SK-N-SH (cell line): Measurements from ENCODE around the gene COL8A2. TPM values are rescaled to one million over a fixed set of nuclear protein-coding genes. Genes with fewer than 3 reads are reported as not detected.
A peak's percentile ranks its signal among the peaks of the same experiment; 100 is the strongest.

Source experiments
- CTCF ChIA-PET: fragments of 300-600, 350-600 bp; formaldehyde crosslinking; extraction: SDS; loops from one replicate; lab custom pipeline; 2021; lab: Yijun Ruan, JAX
- POLR2A ChIA-PET: fragments of 350-600 bp; sonication (Branson Sonifier 250); formaldehyde crosslinking; extraction: SDS; loops from one replicate; lab custom pipeline; 2020; ENCODE audit warnings: antibody characterized with exemption, inconsistent platforms; lab: Yijun Ruan, JAX
- DNase-seq: peaks from one replicate; pipeline ENCODE4 v3.0.0; 2012
- H2AFZ ChIP-seq: fragments of 200-600 bp; sonication (generic); 2 replicates; pipeline ENCODE4 v1.8.1; 2016; ENCODE audit warnings: antibody characterized with exemption, mild to moderate bottlenecking, low read depth
- H3F3A ChIP-seq: fragments of 200-600 bp; sonication (generic); replicated peaks from 2 replicates; pipeline ENCODE3; 2016; ENCODE audit warnings: antibody characterized with exemption, mild to moderate bottlenecking; ENCODE audit not compliant: insufficient read depth
- H3K27ac ChIP-seq, 2 experiments: fragments of 200-500 bp in 1 of 2; fragments of 200-600 bp in 1 of 2; sonication (Bioruptor generic) in 1 of 2; sonication (generic), shearing (Covaris generic) in 1 of 2; 2 replicates each; pipeline versions ENCODE4 v1.5.1 to v1.6.1; 2014 to 2016; ENCODE audit warnings: low read depth in 2 of 2, inconsistent platforms in 1 of 2, low read length in 1 of 2, mild to moderate bottlenecking in 1 of 2, mixed read lengths in 1 of 2
- H3K27me3 ChIP-seq: fragments of 200-600 bp; sonication (generic), shearing (Covaris generic); 2 replicates; pipeline ENCODE4 v1.6.1; 2016; ENCODE audit warnings: mixed run types; ENCODE audit not compliant: insufficient read depth
- H3K36me3 ChIP-seq, 2 experiments: fragments of 200-500 bp in 1 of 2; fragments of 200-600 bp in 1 of 2; sonication (Bioruptor generic) in 1 of 2; sonication (generic) in 1 of 2; replicated peaks in 1 of 2; 2 replicates each; pipeline versions ENCODE3 to v1.5.1; 2014 to 2016; ENCODE audit warnings: low read length in 1 of 2, mild to moderate bottlenecking in 1 of 2; ENCODE audit not compliant: insufficient read depth in 2 of 2, control insufficient read depth in 1 of 2
- H3K4me1 ChIP-seq, 2 experiments: fragments of 200-500 bp in 1 of 2; fragments of 200-600 bp in 1 of 2; sonication (Bioruptor generic) in 1 of 2; sonication (generic), shearing (Covaris generic) in 1 of 2; 2 replicates each; pipeline versions ENCODE4 v1.5.1 to v1.6.1; 2014 to 2016; ENCODE audit warnings: low read depth in 1 of 2, low read length in 1 of 2, mixed run types in 1 of 2; ENCODE audit not compliant: insufficient read depth in 2 of 2, control insufficient read depth in 1 of 2
- H3K4me2 ChIP-seq: fragments of 200-600 bp; sonication (generic), shearing (Covaris generic); 2 replicates; pipeline ENCODE4 v1.6.1; 2017; ENCODE audit warnings: mixed run types
- H3K4me3 ChIP-seq, 2 experiments: fragments of 200-500 bp in 1 of 2; fragments of 200-600 bp in 1 of 2; sonication (Bioruptor generic) in 1 of 2; sonication (generic), shearing (Covaris generic) in 1 of 2; 2 replicates each; pipeline versions ENCODE4 v1.5.1 to v1.8.1; 2014 to 2016; ENCODE audit warnings: low read depth in 2 of 2, inconsistent platforms in 1 of 2, low read length in 1 of 2, mild to moderate bottlenecking in 1 of 2, mixed read lengths in 1 of 2, moderate library complexity in 1 of 2
- H3K79me2 ChIP-seq: fragments of 200-600 bp; sonication (generic); 2 replicates; pipeline ENCODE4 v1.8.1; 2017; ENCODE audit warnings: mild to moderate bottlenecking; ENCODE audit not compliant: insufficient read depth
- H3K9ac ChIP-seq: fragments of 200-600 bp; sonication (generic); 2 replicates; pipeline ENCODE4 v1.6.1; 2017; ENCODE audit warnings: mixed run types
- H3K9me2 ChIP-seq: fragments of 200-600 bp; sonication (generic); 2 replicates; pipeline ENCODE4 v1.6.1; 2017; ENCODE audit warnings: mixed run types
- H3K9me3 ChIP-seq: fragments of 200-600 bp; sonication (generic); 2 replicates; pipeline ENCODE4 v1.6.1; 2017; ENCODE audit warnings: mixed run types, mild to moderate bottlenecking, moderate library complexity
- H4K20me1 ChIP-seq: fragments of 200-600 bp; sonication (generic); 2 replicates; pipeline ENCODE4 v1.6.1; 2017; ENCODE audit warnings: mild to moderate bottlenecking, mixed run types; ENCODE audit not compliant: insufficient read depth
- FOXJ3 ChIP-seq: sonication (generic); formaldehyde crosslinking; IDR thresholded peaks from 2 replicates; pipeline ENCODE4 v1.5.1; 2020; ENCODE audit warnings: mild to moderate bottlenecking, missing genetic modification reagents
- FOXM1 ChIP-seq: IDR thresholded peaks from 2 replicates; pipeline ENCODE4 v1.4.0; 2012; ENCODE audit warnings: low read depth, mild to moderate bottlenecking
- MXI1 ChIP-seq: IDR thresholded peaks from 2 replicates; pipeline ENCODE4 v1.6.1; 2012; ENCODE audit warnings: mild to moderate bottlenecking, low read depth, low read length, improper control_type of control experiment
- NFIC ChIP-seq: IDR thresholded peaks from 2 replicates; pipeline ENCODE4 v1.4.0; 2012; ENCODE audit warnings: borderline replicate concordance
- POLR2AphosphoS5 ChIP-seq: IDR thresholded peaks from 2 replicates; pipeline ENCODE4 v1.6.1; 2012; ENCODE audit warnings: low read depth, low read length
- RAD21 ChIP-seq: IDR thresholded peaks from 2 replicates; pipeline ENCODE4 v1.6.1; 2012; ENCODE audit warnings: mild to moderate bottlenecking, low read length
- RXRA ChIP-seq: IDR thresholded peaks from 2 replicates; pipeline ENCODE4 v1.4.0; 2012; ENCODE audit warnings: low read depth, mild to moderate bottlenecking, borderline replicate concordance
- TCF12 ChIP-seq: IDR thresholded peaks from 2 replicates; pipeline ENCODE4 v1.4.0; 2012
- WGBS: methylation state at CpG from one replicate; pipeline ENCODE4 v1.1.6; 2017; ENCODE audit warnings: low lambda C conversion rate; 5-methylcytosine and 5-hydroxymethylcytosine counted together
- polyA plus RNA-seq, 3 experiments: library from polyadenylated mRNA; depleted of rRNA; stranded (reverse); fragments of >200 nt; gene quantifications; 2 replicates each; pipeline ENCODE4 v1.2.3, GENCODE V29; 2012
- TF ChIP-seq, protein P1 (sequence below): IDR thresholded peaks from 2 replicates; pipeline ENCODE4 v1.6.1; 2012; ENCODE audit warnings: mild to moderate bottlenecking, low read depth, low read length, moderate library complexity
- TF ChIP-seq, protein P2 (sequence below): fragments of 150-350 bp; IDR thresholded peaks from 2 replicates; pipeline ENCODE4 v1.6.1; 2017; ENCODE audit warnings: antibody characterized with exemption, low read length, low read depth, borderline replicate concordance
- TF ChIP-seq, protein P3 (sequence below): fragments of 200-600 bp; sonication (generic); IDR thresholded peaks from 2 replicates; pipeline ENCODE4 v1.6.1; 2017; ENCODE audit warnings: antibody characterized with exemption, mild to moderate bottlenecking, moderate library complexity
- TF ChIP-seq, protein P4 (sequence below): fragments of 150-350 bp; IDR thresholded peaks from 2 replicates; pipeline ENCODE4 v1.6.1; 2016; ENCODE audit warnings: mild to moderate bottlenecking, low read depth, low read length

The COL8A2 gene
- polyA plus RNA-seq, 1 of the 3 experiments (the other 2 are of a cell fraction), result 3.1 TPM

DNA sequence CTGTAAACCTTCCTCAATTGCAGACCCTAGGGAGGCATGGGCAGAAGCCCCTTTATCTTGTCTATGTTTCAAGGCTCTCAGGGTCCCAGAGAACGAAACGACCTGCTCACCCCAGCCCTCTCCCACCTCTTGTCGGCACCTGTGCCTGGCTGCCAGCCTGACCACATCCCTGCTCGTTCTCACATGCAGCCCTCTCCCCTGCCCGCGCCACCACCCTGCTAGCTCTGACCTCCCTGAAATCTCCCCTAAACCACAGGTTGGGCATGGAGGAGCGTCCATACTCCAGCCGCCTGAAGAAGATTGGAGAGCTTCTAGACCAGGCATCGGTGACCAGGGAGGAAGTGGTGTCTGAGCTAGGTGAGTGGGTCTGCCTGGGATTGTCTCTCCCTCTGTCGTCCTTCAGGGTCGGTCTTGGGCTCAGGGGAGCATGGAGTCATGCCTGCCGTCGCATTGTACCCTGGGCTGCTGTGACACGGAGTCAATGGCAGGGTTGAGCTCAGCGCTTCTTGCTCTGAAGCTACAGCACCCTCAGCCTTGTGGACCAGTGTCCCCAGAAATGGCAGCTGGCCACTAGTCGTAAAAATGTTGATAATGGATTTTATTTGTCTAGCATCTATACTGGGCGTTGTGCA, 32.7 kb downstream of the COL8A2 start (continued):
- TF ChIP-seq POLR2AphosphoS5 (no peak), NFIC (no peak)

DNA sequence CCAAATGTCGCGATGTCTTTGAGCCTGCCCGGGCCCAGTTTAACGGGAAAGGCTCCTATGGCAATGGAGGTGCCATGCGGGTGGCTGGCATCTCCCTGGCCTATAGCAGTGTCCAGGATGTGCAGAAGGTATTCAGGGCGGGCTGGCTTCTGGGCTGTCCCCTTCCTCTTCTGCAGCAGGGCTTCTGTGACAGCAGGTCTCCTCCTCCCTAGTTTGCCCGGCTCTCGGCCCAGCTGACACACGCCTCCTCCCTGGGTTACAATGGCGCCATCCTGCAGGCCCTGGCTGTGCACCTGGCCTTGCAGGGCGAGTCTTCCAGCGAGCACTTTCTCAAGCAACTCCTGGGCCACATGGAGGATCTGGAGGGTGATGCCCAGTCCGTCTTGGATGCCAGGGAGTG, 33.3 kb downstream of the COL8A2 start:
- Histone ChIP-seq H3K27ac (peak overlapping the region in 1 of 2 experiments; percentile 99; a peak in 2 of 4 replicates), H2AFZ (no peak overlapping the region), H3K4me2 (no peak overlapping the region), H4K20me1 (no peaks in the 10 kb centered on the region), H3K4me1 (peaks cover 3 to 69% of the 10 kb centered on the region in 2 experiments; a peak in 3 of 4 replicates), H3K4me3 (no peak overlapping the region), H3K79me2 (peaks cover 40% of the 10 kb centered on the region), H3K27me3 (no peaks in the 10 kb centered on the region), H3K9me2 (no peaks in the 10 kb centered on the region), H3K9ac (no peak overlapping the region), H3K9me3 (no peaks in the 10 kb centered on the region), H3K36me3 (peaks cover 17 to 52% of the 10 kb centered on the region in 2 experiments), H3F3A (peaks cover 23% of the 10 kb centered on the region)
- 97% methylated on average over 10 of the region's 13 CpGs for WGBS
- CTCF ChIA-PET, result interaction anchor here (0.7 to 32.6 kb wide), 3 partner anchors 8 to 43 kb away, joined by 3 to 700 read pairs (median 4); no protein-coding TSS in a partner anchor
- no peak for DNase-seq
- POLR2A ChIA-PET, result no interaction called here
- TF ChIP-seq RXRA (no peak), FOXM1 (no peak), TCF12 (no peak), MXI1 (no peak), NFIC (no peak), RAD21 (no peak), FOXJ3 (CRISPR knock-in tag) (no peak), POLR2AphosphoS5 (no peak)
- TF ChIP-seq, protein P1, sequence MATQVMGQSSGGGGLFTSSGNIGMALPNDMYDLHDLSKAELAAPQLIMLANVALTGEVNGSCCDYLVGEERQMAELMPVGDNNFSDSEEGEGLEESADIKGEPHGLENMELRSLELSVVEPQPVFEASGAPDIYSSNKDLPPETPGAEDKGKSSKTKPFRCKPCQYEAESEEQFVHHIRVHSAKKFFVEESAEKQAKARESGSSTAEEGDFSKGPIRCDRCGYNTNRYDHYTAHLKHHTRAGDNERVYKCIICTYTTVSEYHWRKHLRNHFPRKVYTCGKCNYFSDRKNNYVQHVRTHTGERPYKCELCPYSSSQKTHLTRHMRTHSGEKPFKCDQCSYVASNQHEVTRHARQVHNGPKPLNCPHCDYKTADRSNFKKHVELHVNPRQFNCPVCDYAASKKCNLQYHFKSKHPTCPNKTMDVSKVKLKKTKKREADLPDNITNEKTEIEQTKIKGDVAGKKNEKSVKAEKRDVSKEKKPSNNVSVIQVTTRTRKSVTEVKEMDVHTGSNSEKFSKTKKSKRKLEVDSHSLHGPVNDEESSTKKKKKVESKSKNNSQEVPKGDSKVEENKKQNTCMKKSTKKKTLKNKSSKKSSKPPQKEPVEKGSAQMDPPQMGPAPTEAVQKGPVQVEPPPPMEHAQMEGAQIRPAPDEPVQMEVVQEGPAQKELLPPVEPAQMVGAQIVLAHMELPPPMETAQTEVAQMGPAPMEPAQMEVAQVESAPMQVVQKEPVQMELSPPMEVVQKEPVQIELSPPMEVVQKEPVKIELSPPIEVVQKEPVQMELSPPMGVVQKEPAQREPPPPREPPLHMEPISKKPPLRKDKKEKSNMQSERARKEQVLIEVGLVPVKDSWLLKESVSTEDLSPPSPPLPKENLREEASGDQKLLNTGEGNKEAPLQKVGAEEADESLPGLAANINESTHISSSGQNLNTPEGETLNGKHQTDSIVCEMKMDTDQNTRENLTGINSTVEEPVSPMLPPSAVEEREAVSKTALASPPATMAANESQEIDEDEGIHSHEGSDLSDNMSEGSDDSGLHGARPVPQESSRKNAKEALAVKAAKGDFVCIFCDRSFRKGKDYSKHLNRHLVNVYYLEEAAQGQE, result no peak
- TF ChIP-seq, protein P2, sequence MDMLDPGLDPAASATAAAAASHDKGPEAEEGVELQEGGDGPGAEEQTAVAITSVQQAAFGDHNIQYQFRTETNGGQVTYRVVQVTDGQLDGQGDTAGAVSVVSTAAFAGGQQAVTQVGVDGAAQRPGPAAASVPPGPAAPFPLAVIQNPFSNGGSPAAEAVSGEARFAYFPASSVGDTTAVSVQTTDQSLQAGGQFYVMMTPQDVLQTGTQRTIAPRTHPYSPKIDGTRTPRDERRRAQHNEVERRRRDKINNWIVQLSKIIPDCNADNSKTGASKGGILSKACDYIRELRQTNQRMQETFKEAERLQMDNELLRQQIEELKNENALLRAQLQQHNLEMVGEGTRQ, result no peak
- TF ChIP-seq, protein P3, sequence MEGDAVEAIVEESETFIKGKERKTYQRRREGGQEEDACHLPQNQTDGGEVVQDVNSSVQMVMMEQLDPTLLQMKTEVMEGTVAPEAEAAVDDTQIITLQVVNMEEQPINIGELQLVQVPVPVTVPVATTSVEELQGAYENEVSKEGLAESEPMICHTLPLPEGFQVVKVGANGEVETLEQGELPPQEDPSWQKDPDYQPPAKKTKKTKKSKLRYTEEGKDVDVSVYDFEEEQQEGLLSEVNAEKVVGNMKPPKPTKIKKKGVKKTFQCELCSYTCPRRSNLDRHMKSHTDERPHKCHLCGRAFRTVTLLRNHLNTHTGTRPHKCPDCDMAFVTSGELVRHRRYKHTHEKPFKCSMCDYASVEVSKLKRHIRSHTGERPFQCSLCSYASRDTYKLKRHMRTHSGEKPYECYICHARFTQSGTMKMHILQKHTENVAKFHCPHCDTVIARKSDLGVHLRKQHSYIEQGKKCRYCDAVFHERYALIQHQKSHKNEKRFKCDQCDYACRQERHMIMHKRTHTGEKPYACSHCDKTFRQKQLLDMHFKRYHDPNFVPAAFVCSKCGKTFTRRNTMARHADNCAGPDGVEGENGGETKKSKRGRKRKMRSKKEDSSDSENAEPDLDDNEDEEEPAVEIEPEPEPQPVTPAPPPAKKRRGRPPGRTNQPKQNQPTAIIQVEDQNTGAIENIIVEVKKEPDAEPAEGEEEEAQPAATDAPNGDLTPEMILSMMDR, result no peak
- TF ChIP-seq, protein P4, sequence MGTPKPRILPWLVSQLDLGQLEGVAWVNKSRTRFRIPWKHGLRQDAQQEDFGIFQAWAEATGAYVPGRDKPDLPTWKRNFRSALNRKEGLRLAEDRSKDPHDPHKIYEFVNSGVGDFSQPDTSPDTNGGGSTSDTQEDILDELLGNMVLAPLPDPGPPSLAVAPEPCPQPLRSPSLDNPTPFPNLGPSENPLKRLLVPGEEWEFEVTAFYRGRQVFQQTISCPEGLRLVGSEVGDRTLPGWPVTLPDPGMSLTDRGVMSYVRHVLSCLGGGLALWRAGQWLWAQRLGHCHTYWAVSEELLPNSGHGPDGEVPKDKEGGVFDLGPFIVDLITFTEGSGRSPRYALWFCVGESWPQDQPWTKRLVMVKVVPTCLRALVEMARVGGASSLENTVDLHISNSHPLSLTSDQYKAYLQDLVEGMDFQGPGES, result no peak
